Right lobe of liver (tissue), 6 donors: ENCODE data around the gene SH2D1B. TPM values are rescaled to one million over a fixed set of nuclear protein-coding genes. Genes with fewer than 3 reads are reported as not detected.

Experiments used
- ATAC-seq, 4 donors: fragments of 200-7000 bp; cut with Tn5 transposase; one replicate each; pipeline ENCODE4 v1.9.1; 2020; ENCODE audit warnings: mild to moderate bottlenecking in 4 of 4, moderate library complexity in 4 of 4
- DNase-seq, 3 donors: peaks; one replicate each; pipeline ENCODE4 v3.0.0-alpha.2; 2020
- H3K27ac ChIP-seq, 3 donors: fragments of 200-600 bp; one replicate each; pipeline ENCODE4 v1.8.0; 2022
- H3K27me3 ChIP-seq, 2 donors: fragments of 200-600 bp; one replicate each; pipeline ENCODE4 v1.8.0; 2022
- H3K36me3 ChIP-seq, 4 donors: fragments of 200-600 bp; sonication (generic) in 1 of 4; one replicate each; pipeline versions ENCODE4 v1.5.1 to v1.8.0; 2017 to 2022; ENCODE audit warnings: control low read depth in 1 of 4
- H3K4me1 ChIP-seq, 4 donors: fragments of 200-600 bp; sonication (generic) in 1 of 4; one replicate each; pipeline versions ENCODE4 v1.5.1 to v1.8.0; 2017 to 2022; ENCODE audit warnings: control low read depth in 1 of 4
- H3K4me3 ChIP-seq, 3 donors: fragments of 200-600 bp; one replicate each; pipeline ENCODE4 v1.8.0; 2022
- H3K9me3 ChIP-seq, 4 donors: fragments of 200-600 bp; sonication (generic) in 1 of 4; one replicate each; pipeline versions ENCODE4 v1.5.1 to v1.8.0; 2017 to 2022; ENCODE audit warnings: control low read depth in 1 of 4
- CTCF ChIP-seq, 4 donors: fragments of 200-600 bp in 3 of 4; fragments of 450-650 bp in 1 of 4; IDR thresholded peaks; one replicate each; pipeline versions ENCODE4 v1.5.1 to v1.8.0; 2016 to 2022; ENCODE audit warnings: antibody characterized with exemption in 4 of 4, mild to moderate bottlenecking in 2 of 4
- POLR2A ChIP-seq: fragments of 450-650 bp; IDR thresholded peaks from one replicate; pipeline ENCODE4 v1.6.1; 2017; ENCODE audit warnings: antibody characterized with exemption, mild to moderate bottlenecking
- WGBS: methylation state at CpG from one replicate; pipeline ENCODE4 v1.1.6; 2018; ENCODE audit warnings: low coverage, low lambda C conversion rate; ENCODE audit not compliant: insufficient coverage; ENCODE audit errors: missing lambda C conversion rate; 5-methylcytosine and 5-hydroxymethylcytosine counted together
- intact Hi-C, 2 donors: fragments of 100-400 bp; cut with DNase I; formaldehyde crosslinking; loops; one replicate each; pipeline versions ENCODE4 v1.11.2 to v1.14.1; 2022
- total RNA-seq, 6 experiments: library from RNA; depleted of rRNA in 2 of 6; stranded (reverse); fragments of >200 nt in 2 of 6; fragmentation: NEBNext Ultra II Directional in 3 of 6; extraction: Animal tissue kit (Norgen Biotek cat#: 25700) in 3 of 6; gene quantifications; one replicate each; pipeline versions ENCODE4 v1.1.0 to v1.2.4, GENCODE V29; 2016 to 2023
- donor health status: DM: no; HTN: yes; CAD: no.
- donor health status: DM: no; HTN: no; CAD: no.
- donor health status: DM: no; HTN: no; CAD: no.
- donor health status: DM: no; HTN: yes; CAD: no.
- donor health status: DM: no; HTN: yes; CAD: no.

Gene SH2D1B
- total RNA-seq, 6 experiments from 2014 or later = 0.17 to 0.60 (median 0.31) TPM; not detected in 3

DNA sequence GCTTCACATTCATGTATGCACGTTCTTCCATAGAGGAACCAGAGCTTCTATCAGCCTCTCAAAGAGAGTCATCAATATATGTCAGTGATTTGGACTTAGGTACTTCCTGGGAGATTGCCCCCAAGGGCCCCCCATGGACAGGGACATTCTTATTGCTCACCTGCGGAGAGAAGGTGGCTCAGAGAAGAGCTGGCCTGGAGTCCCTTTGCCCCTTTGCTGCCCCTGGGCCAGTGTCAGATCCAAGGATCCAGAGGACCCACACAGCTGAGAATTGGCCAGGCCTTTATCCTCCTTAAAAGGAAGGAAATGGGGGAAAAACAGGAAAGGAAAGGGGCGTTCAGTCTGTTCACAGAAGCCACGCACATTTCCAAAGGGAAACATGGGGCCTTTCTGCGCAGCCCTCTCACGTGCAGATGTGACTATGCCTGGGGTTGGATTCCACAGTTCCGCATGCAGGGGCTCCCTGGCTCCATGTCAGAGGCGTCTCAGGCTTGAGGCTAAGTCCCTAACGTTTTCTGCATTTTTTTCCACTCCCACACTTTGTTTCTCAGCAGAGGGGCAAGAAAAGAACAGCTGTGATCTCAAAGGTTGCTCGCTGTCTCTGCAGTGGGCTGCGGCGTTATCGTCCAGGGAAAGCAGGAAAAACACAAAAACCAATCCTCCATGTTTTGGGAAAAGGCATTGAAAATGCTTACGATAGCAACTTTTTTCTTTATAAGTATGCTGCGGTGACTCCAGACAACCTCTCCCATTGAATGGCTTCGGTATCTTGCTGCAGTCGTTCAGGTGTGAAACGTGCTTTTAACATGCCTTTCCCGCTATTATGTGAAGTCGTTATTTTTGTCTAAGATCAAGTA is 24.5 kb downstream of the SH2D1B start:
- Histone ChIP-seq H3K9me3 (no peaks in the 10 kb centered on the region), H3K27ac (peak overlapping the region; percentile 88 to 95 (median 92)), H3K4me1 (peaks cover 0 to 22% (median 3%) of the 10 kb centered on the region in 4 donors), H3K4me3 (no peak overlapping the region), H3K27me3 (no peaks in the 10 kb centered on the region), H3K36me3 (peaks cover 0 to 9% (median 0%) of the 10 kb centered on the region in 4 donors)
- ATAC-seq = no peak
- WGBS = 85% methylated on average over 18 of the region's 20 CpGs
- intact Hi-C loops = loop anchor here in 1 of 2 donors (10.0 kb wide), 1 partner anchor 333 kb away; no protein-coding TSS in a partner anchor
- no peak for TF ChIP-seq CTCF (IDR thresholded peaks at IDR 0.05)
- no peak for TF ChIP-seq POLR2A
- no peak for DNase-seq

DNA sequence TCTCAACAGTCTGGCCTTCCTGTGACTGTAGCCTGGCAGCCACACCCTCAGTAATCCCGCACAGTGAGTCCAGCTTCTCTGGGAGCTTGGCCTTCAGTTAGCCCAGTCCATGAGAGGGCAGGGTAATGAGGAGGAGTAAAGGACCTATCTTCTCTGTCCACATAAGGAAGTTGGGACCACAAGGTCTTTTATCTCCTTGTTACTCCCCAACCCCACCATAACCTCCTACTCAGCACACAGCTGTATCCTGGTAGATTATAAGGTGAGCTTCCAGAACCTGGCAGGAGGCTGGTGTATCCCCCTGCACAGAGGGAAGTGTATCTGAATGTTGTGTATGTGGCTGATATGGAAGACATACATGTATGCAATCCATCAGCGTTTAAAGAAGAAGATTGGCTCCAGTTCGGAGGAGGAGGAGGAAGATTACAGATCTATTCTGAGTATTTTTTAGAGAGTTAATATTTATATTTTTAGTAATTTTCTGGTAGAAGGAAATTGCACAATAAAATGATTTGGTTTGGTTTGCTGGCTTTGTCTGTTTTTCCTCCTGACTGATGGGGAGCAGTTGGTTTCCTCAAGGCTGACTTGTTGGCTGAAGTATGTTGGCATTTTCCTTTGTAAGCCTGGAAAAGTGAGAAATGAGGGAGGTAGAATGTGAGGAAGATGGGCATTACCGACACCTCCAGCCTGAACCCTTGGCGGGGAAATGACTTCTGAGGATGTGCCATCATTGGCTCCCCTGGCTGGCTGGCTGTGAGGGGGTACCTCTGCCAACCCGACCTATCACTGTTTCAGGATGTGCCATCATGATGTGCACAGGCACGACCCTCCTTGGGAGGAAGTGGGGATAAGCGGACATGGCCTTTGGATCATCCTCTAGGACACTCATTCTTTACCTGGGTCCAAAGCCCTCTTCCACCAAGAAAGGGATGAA is 25.4 kb downstream of the SH2D1B start:
- ATAC-seq (no peak), DNase-seq (no peak)
- Histone ChIP-seq H3K27ac (peak overlapping the region in 2 of 3 donors; percentile 92 to 95), H3K36me3 (peaks cover 0 to 9% (median 0%) of the 10 kb centered on the region in 4 donors), H3K27me3 (no peaks in the 10 kb centered on the region), H3K4me1 (peaks cover 0 to 31% (median 3%) of the 10 kb centered on the region in 4 donors), H3K9me3 (no peaks in the 10 kb centered on the region), H3K4me3 (no peak overlapping the region)
- 89% methylated on average over 5 of the region's 8 CpGs for whole genome bisulfite sequencing
- intact Hi-C loops = loop anchor here in 1 of 2 donors (10.0 kb wide), 1 partner anchor 332 kb away; no protein-coding TSS in a partner anchor
- TF ChIP-seq POLR2A (no peak), CTCF (IDR thresholded peaks at IDR 0.05) (no peak)

DNA sequence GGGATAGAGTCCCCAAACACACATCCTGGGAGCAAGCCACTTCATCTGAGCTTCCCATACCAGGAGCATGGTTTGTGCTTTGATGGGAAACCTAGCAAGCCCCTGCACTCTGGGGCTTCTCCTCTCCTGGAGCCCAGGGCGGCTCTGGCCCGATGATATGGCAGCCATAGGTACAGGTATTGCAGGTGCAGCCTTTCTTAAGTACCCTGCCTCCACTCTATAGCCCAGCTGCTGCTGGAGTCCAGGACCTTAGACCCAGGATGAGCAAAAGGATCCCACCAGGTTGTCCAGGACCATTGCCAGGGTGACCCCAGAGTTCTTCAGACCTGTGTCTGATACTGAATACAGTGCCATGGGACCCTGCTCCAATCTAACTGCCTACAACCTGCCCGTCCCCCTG is 26.2 kb downstream of the SH2D1B start:
- no peaks in the 10 kb centered on the region for H3K27me3 ChIP-seq
- no peak for TF ChIP-seq POLR2A
- TF ChIP-seq CTCF (IDR thresholded peaks at IDR 0.05) = no peak
- intact Hi-C loops = loop anchor here in 1 of 2 donors (10.0 kb wide), 1 partner anchor 331 kb away; no protein-coding TSS in a partner anchor
- no peak overlapping the region for H3K4me3 ChIP-seq
- DNase-seq (no peak), ATAC-seq (no peak)
- peaks cover 0 to 9% (median 0%) of the 10 kb centered on the region in 4 donors for H3K36me3 ChIP-seq
- H3K27ac ChIP-seq = peak overlapping the region in 1 of 3 donors; percentile 9
- H3K9me3 ChIP-seq = no peaks in the 10 kb centered on the region
- peaks cover 0 to 34% (median 3%) of the 10 kb centered on the region in 4 donors for H3K4me1 ChIP-seq
- no CpG with 5 or more reads among the region's 3 CpGs for WGBS

DNA sequence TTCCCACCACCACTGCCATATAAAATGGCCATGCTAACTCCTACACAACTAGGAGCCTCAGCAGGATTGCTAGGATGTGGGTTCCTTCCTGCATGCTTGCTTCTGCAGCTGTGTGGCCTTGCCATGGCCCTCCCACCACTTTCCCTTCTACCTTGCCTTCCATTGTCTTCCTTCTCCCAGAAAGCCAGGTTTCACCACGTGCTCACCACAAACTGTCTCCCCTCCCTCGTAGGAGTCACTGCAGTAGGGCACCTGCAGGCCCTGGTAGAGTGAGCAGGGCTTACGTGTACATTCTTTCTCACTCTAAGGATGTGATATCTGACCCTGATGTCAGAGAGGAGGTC is 26.7 kb downstream of the SH2D1B start:
- no peak overlapping the region for H3K4me3 ChIP-seq
- peaks cover 0 to 34% (median 3%) of the 10 kb centered on the region in 4 donors for H3K4me1 ChIP-seq
- no peak for DNase-seq
- intact Hi-C loops = loop anchor here in 1 of 2 donors (10.0 kb wide), 1 partner anchor 330 kb away; no protein-coding TSS in a partner anchor
- no peaks in the 10 kb centered on the region for H3K27me3 ChIP-seq
- TF ChIP-seq CTCF (IDR thresholded peaks at IDR 0.05) (no peak), POLR2A (no peak)
- H3K27ac ChIP-seq = peak overlapping the region in 1 of 3 donors; percentile 9
- no peaks in the 10 kb centered on the region for H3K9me3 ChIP-seq
- WGBS = 58% methylated on average over 2 of the region's 3 CpGs
- ATAC-seq = no peak
- H3K36me3 ChIP-seq = peaks cover 0 to 9% (median 0%) of the 10 kb centered on the region in 4 donors
